IPS-18a (cell line): ENCODE data around the gene LYPD6.

Source experiments
- H3K27ac ChIP-seq: one replicate; pipeline ENCODE4 v1.5.1; 2013; ENCODE audit warnings: low read length
- H3K27me3 ChIP-seq: one replicate; pipeline ENCODE4 v1.6.1; 2013; ENCODE audit warnings: mild to moderate bottlenecking, low read length; ENCODE audit not compliant: control insufficient read depth, insufficient read depth
- H3K36me3 ChIP-seq: one replicate; pipeline ENCODE4 v1.6.1; 2013; ENCODE audit warnings: low read depth, low read length; ENCODE audit not compliant: control insufficient read depth
- H3K4me1 ChIP-seq: one replicate; pipeline ENCODE4 v1.6.1; 2013; ENCODE audit warnings: low read depth, low read length; ENCODE audit not compliant: control insufficient read depth
- H3K4me3 ChIP-seq: one replicate; pipeline ENCODE4 v1.5.1; 2013; ENCODE audit warnings: low read length
- H3K9ac ChIP-seq: one replicate; pipeline ENCODE4 v1.6.1; 2013; ENCODE audit warnings: mild to moderate bottlenecking, low read length, moderate library complexity
- H3K9me3 ChIP-seq: one replicate; pipeline ENCODE4 v1.6.1; 2013; ENCODE audit warnings: low read depth, low read length; ENCODE audit not compliant: control insufficient read depth

LYPD6 gene

GRCh38 chr2:149380205-149380604, 49.8 kb downstream of the LYPD6 start:
- Histone ChIP-seq H3K27ac (no peak overlapping the region), H3K9me3 (no peaks in the 10 kb centered on the region), H3K4me1 (peaks cover 10% of the 10 kb centered on the region), H3K27me3 (no peaks in the 10 kb centered on the region), H3K4me3 (no peak overlapping the region), H3K36me3 (no peaks in the 10 kb centered on the region), H3K9ac (no peak overlapping the region)

- Histone ChIP-seq H3K27me3 (no peaks in the 10 kb centered on the region), H3K4me3 (no peak overlapping the region), H3K36me3 (no peaks in the 10 kb centered on the region)
These were observed 53.0 kb downstream of the LYPD6 start for GRCh38 chr2:149383340-149383739.

GRCh38 chr2:149385350-149385749, 55.0 kb downstream of the LYPD6 start:
- Histone ChIP-seq H3K4me1 (peaks cover 16% of the 10 kb centered on the region), H3K9me3 (no peaks in the 10 kb centered on the region), H3K4me3 (no peak overlapping the region), H3K36me3 (no peaks in the 10 kb centered on the region), H3K27me3 (no peaks in the 10 kb centered on the region), H3K9ac (no peak overlapping the region), H3K27ac (no peak overlapping the region)

More at GRCh38 chr2:149383340-149383739, 53.0 kb downstream of the LYPD6 start:
- no peak overlapping the region for H3K27ac ChIP-seq
- no peak overlapping the region for H3K9ac ChIP-seq
- H3K4me1 ChIP-seq, result no peaks in the 10 kb centered on the region
- H3K9me3 ChIP-seq, result no peaks in the 10 kb centered on the region

- Histone ChIP-seq H3K9me3 (no peaks in the 10 kb centered on the region), H3K4me3 (no peak overlapping the region), H3K27me3 (no peaks in the 10 kb centered on the region), H3K27ac (no peak overlapping the region), H3K9ac (no peak overlapping the region), H3K36me3 (no peaks in the 10 kb centered on the region), H3K4me1 (peaks cover 16% of the 10 kb centered on the region)
These were observed 57.0 kb downstream of the LYPD6 start for GRCh38 chr2:149387411-149387810.

- H3K4me1 ChIP-seq, result peaks cover 16% of the 10 kb centered on the region
- no peaks in the 10 kb centered on the region for H3K27me3 ChIP-seq
- H3K36me3 ChIP-seq, result no peaks in the 10 kb centered on the region
- H3K9me3 ChIP-seq, result no peaks in the 10 kb centered on the region
- H3K9ac ChIP-seq, result no peak overlapping the region
- no peak overlapping the region for H3K27ac ChIP-seq
- H3K4me3 ChIP-seq, result no peak overlapping the region
These were observed 57.9 kb downstream of the LYPD6 start for GRCh38 chr2:149388120-149388816.

GRCh38 chr2:149389506-149390167, 59.2 kb downstream of the LYPD6 start:
- Histone ChIP-seq H3K9me3 (no peaks in the 10 kb centered on the region), H3K36me3 (no peaks in the 10 kb centered on the region), H3K27ac (no peak overlapping the region), H3K4me3 (no peak overlapping the region), H3K9ac (no peak overlapping the region), H3K27me3 (no peaks in the 10 kb centered on the region), H3K4me1 (peaks cover 16% of the 10 kb centered on the region)

GRCh38 chr2:149393614-149394013, 63.2 kb downstream of the LYPD6 start:
- Histone ChIP-seq H3K36me3 (no peaks in the 10 kb centered on the region), H3K27ac (no peak overlapping the region), H3K9me3 (no peaks in the 10 kb centered on the region), H3K27me3 (no peaks in the 10 kb centered on the region), H3K4me3 (no peak overlapping the region), H3K4me1 (peaks cover 20% of the 10 kb centered on the region), H3K9ac (no peak overlapping the region)

- Histone ChIP-seq H3K9me3 (no peaks in the 10 kb centered on the region), H3K9ac (no peak overlapping the region), H3K4me1 (peaks cover 7% of the 10 kb centered on the region), H3K27ac (no peak overlapping the region), H3K4me3 (no peak overlapping the region), H3K27me3 (no peaks in the 10 kb centered on the region), H3K36me3 (no peaks in the 10 kb centered on the region)
These were observed 64.5 kb downstream of the LYPD6 start for GRCh38 chr2:149394864-149395263.

- Histone ChIP-seq H3K36me3 (no peaks in the 10 kb centered on the region), H3K27ac (no peak overlapping the region), H3K27me3 (no peaks in the 10 kb centered on the region), H3K9ac (no peak overlapping the region), H3K9me3 (no peaks in the 10 kb centered on the region), H3K4me3 (no peak overlapping the region), H3K4me1 (peaks cover 6% of the 10 kb centered on the region)
These were observed 69.7 kb downstream of the LYPD6 start for GRCh38 chr2:149399934-149400615.

- Histone ChIP-seq H3K27me3 (no peaks in the 10 kb centered on the region), H3K4me3 (no peak overlapping the region), H3K27ac (no peak overlapping the region), H3K36me3 (no peaks in the 10 kb centered on the region), H3K9me3 (no peaks in the 10 kb centered on the region), H3K4me1 (no peaks in the 10 kb centered on the region), H3K9ac (no peak overlapping the region)
These were observed 70.6 kb downstream of the LYPD6 start for GRCh38 chr2:149400997-149401396.

GRCh38 chr2:149409506-149409905, 79.1 kb downstream of the LYPD6 start:
- Histone ChIP-seq H3K9ac (no peak overlapping the region), H3K27ac (no peak overlapping the region), H3K27me3 (no peaks in the 10 kb centered on the region), H3K4me3 (no peak overlapping the region), H3K9me3 (no peaks in the 10 kb centered on the region), H3K36me3 (no peaks in the 10 kb centered on the region), H3K4me1 (no peaks in the 10 kb centered on the region)
